GM23338 (cell line): ENCODE results near the gene PAIP1. TPM values are rescaled to one million over a fixed set of nuclear protein-coding genes. Genes with fewer than 3 reads are reported as not detected.

Experiments
- ATAC-seq: fragments of 200-7000 bp; cut with Tn5 transposase; 3 replicates; pipeline ENCODE4 v1.9.1; 2020
- DNase-seq: peaks from one replicate; pipeline ENCODE4 v3.0.0-alpha.2; 2015; ENCODE audit warnings: low spot score
- H2AFZ ChIP-seq: fragments of 200-600 bp; sonication (generic); 2 replicates; pipeline ENCODE4 v1.8.0; 2016; ENCODE audit warnings: antibody characterized with exemption, mild to moderate bottlenecking, moderate library complexity
- H3F3A ChIP-seq: fragments of 200-600 bp; sonication (generic); replicated peaks from 2 replicates; pipeline ENCODE4 v1.8.0; 2017; ENCODE audit warnings: antibody characterized with exemption, mixed run types, low read depth
- H3K27ac ChIP-seq: fragments of 200-600 bp; sonication (generic); 2 replicates; pipeline ENCODE4 v1.6.1; 2016; ENCODE audit warnings: low read depth
- H3K27me3 ChIP-seq: fragments of 200-600 bp; sonication (generic); 2 replicates; pipeline ENCODE4 v1.8.0; 2016; ENCODE audit warnings: mild to moderate bottlenecking, mixed run types, moderate library complexity; ENCODE audit not compliant: insufficient read depth
- H3K36me3 ChIP-seq: fragments of 200-600 bp; sonication (generic); 2 replicates; pipeline ENCODE4 v1.8.0; 2016; ENCODE audit warnings: mild to moderate bottlenecking; ENCODE audit not compliant: insufficient read depth
- H3K4me1 ChIP-seq: fragments of 200-600 bp; sonication (generic); 2 replicates; pipeline ENCODE4 v1.8.0; 2016; ENCODE audit warnings: mild to moderate bottlenecking, moderate library complexity; ENCODE audit not compliant: insufficient read depth
- H3K4me2 ChIP-seq: fragments of 200-600 bp; sonication (generic); 2 replicates; pipeline ENCODE4 v1.7.1; 2017; ENCODE audit warnings: mixed run types
- H3K4me3 ChIP-seq: fragments of 200-600 bp; sonication (generic); 2 replicates; pipeline ENCODE4 v1.6.1; 2016; ENCODE audit warnings: mixed run types
- H3K79me2 ChIP-seq: fragments of 200-600 bp; sonication (generic); replicated peaks from 2 replicates; pipeline ENCODE4 v1.8.0; 2017; ENCODE audit warnings: mild to moderate bottlenecking; ENCODE audit not compliant: insufficient read depth
- H3K9me2 ChIP-seq: fragments of 200-600 bp; sonication (generic); 2 replicates; pipeline ENCODE4 v1.8.0; 2017; ENCODE audit not compliant: insufficient read depth
- H4K20me1 ChIP-seq: fragments of 200-600 bp; sonication (generic); replicated peaks from 2 replicates; pipeline ENCODE4 v1.8.0; 2017; ENCODE audit warnings: mild to moderate bottlenecking; ENCODE audit not compliant: insufficient read depth
- H3K27ac Mint-ChIP-seq: 2 replicates; pipeline ENCODE4 v1.8.0; 2020; ENCODE audit warnings: inconsistent platforms, mild to moderate bottlenecking, moderate library complexity, mixed read lengths
- H3K27me3 Mint-ChIP-seq: 3 replicates; pipeline ENCODE4 v1.8.0; 2022; ENCODE audit warnings: low read depth, mild to moderate bottlenecking, moderate library complexity, mixed read lengths, inconsistent platforms; ENCODE audit not compliant: insufficient read depth, poor library complexity
- H3K36me3 Mint-ChIP-seq: 3 replicates; pipeline ENCODE4 v1.8.0; 2021; ENCODE audit warnings: low read depth, mild to moderate bottlenecking, inconsistent platforms, moderate library complexity, mixed read lengths
- H3K4me1 Mint-ChIP-seq: 3 replicates; pipeline ENCODE4 v1.8.0; 2020; ENCODE audit warnings: mild to moderate bottlenecking, inconsistent platforms, mixed read lengths
- H3K4me3 Mint-ChIP-seq: 3 replicates; pipeline ENCODE4 v1.8.0; 2021; ENCODE audit warnings: moderate library complexity, mild to moderate bottlenecking, inconsistent platforms, mixed read lengths
- H3K9me3 Mint-ChIP-seq: 3 replicates; pipeline ENCODE4 v1.8.0; 2020; ENCODE audit warnings: moderate library complexity, mild to moderate bottlenecking, inconsistent platforms, mixed read lengths
- CREB1 ChIP-seq: fragments of 250-450 bp; sonication (Bioruptor Pico); IDR thresholded peaks from 2 replicates; pipeline ENCODE4 v1.5.0; 2020; ENCODE audit warnings: low read depth, mild to moderate bottlenecking, moderate library complexity
- EZH2 ChIP-seq: fragments of 200-600 bp; sonication (generic); IDR thresholded peaks from one replicate; pipeline ENCODE4 v1.8.0; 2017; ENCODE audit warnings: antibody characterized with exemption, mild to moderate bottlenecking, low read depth; ENCODE audit not compliant: unreplicated experiment
- EZH2phosphoT487 ChIP-seq: fragments of 200-600 bp; sonication (generic); IDR thresholded peaks from one replicate; pipeline ENCODE4 v1.8.1; 2018; ENCODE audit warnings: antibody characterized with exemption; ENCODE audit not compliant: unreplicated experiment
- JUNB ChIP-seq: IDR thresholded peaks from one replicate; pipeline ENCODE4 v1.6.1; 2016; ENCODE audit warnings: antibody characterized with exemption; ENCODE audit not compliant: unreplicated experiment
- NANOG ChIP-seq: IDR thresholded peaks from 2 replicates; pipeline ENCODE4 v1.6.1; 2016; ENCODE audit warnings: antibody characterized with exemption, borderline replicate concordance
- POLR2AphosphoS5 ChIP-seq: IDR thresholded peaks from 2 replicates; pipeline ENCODE4 v1.6.1; 2016; ENCODE audit warnings: antibody characterized with exemption, low read depth
- REST ChIP-seq: IDR thresholded peaks from one replicate; pipeline ENCODE4 v1.6.1; 2018; ENCODE audit warnings: antibody characterized with exemption; ENCODE audit not compliant: unreplicated experiment
- STAT1 ChIP-seq: IDR thresholded peaks from one replicate; pipeline ENCODE4 v1.6.1; 2016; ENCODE audit warnings: antibody characterized with exemption; ENCODE audit not compliant: unreplicated experiment
- ZNF114 ChIP-seq: fragments of 250-450 bp; sonication (Bioruptor Pico); IDR thresholded peaks from 2 replicates; pipeline ENCODE4 v1.5.0; 2020; ENCODE audit warnings: mild to moderate bottlenecking, moderate library complexity
- ZNF331 ChIP-seq: fragments of 250-450 bp; sonication (Bioruptor Pico); IDR thresholded peaks from 2 replicates; pipeline ENCODE4 v1.5.0; 2020; ENCODE audit warnings: low read depth, mild to moderate bottlenecking, moderate library complexity
- ZNF462 ChIP-seq: fragments of 250-450 bp; sonication (Bioruptor Pico); IDR thresholded peaks from 2 replicates; pipeline ENCODE4 v1.5.0; 2020; ENCODE audit warnings: mild to moderate bottlenecking, moderate library complexity
- polyA plus RNA-seq: library from polyadenylated mRNA; unstranded; fragments of >200 nt; fragmentation: Nextera tagmentation; extraction: Ambion mirVana; gene quantifications from 2 replicates; pipeline ENCODE4 v1.2.1, GENCODE V29; 2016
- total RNA-seq: library from RNA; depleted of rRNA; stranded (reverse); fragments of >200 nt; shearing (Covaris generic); gene quantifications from 2 replicates; pipeline ENCODE4 v1.2.3, GENCODE V29; 2014
- TF ChIP-seq, protein P1 (sequence below): IDR thresholded peaks from 2 replicates; pipeline ENCODE4 v1.6.1; 2016; ENCODE audit warnings: antibody characterized with exemption
- TF ChIP-seq, protein P2 (sequence below), 2 experiments: fragments of 200-600 bp in 1 of 2; sonication (generic) in 1 of 2; conservative IDR thresholded peaks; 2 replicates each; pipeline versions ENCODE4 v1.5.1 to v1.6.1; 2016 to 2017; ENCODE audit warnings: antibody characterized with exemption in 2 of 2, low read depth in 2 of 2, mild to moderate bottlenecking in 2 of 2, moderate library complexity in 1 of 2

The PAIP1 gene
- total and polyA plus RNA-seq, 2 experiments from 2014 or later, result 108 to 140 TPM

DNA sequence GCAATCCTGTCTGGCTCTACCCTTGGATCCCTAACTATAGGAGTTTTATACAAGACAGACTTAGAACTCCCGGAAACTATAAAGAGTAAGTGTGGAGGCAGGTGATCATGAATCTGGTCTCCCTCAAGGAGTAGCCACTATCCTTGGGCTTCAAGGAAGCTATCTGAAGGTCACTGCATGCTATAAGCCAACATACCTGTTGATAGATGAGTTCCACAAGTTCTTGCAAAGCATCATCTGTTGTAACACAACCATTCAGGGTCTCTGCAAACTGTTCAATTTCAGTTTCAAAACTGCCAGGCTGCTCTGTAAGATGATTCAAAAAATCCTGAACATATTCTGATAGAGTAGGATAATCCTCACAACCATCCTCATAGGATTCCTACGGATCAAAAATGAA, 9.3 kb downstream of the PAIP1 start:
- H3K27ac Mint-ChIP-seq, result no peak overlapping the region
- Histone ChIP-seq H2AFZ (no peak overlapping the region), H3K4me1 (peaks cover 4% of the 10 kb centered on the region; the same call in 1 of the 2 replicates), H3K9me2 (no peaks in the 10 kb centered on the region), H3K27ac (no peak overlapping the region), H3F3A (no peaks in the 10 kb centered on the region), H3K4me2 (no peak overlapping the region), H3K27me3 (no peaks in the 10 kb centered on the region), H4K20me1 (peaks cover 40% of the 10 kb centered on the region), H3K4me3 (no peak overlapping the region), H3K36me3 (peaks cover 46% of the 10 kb centered on the region), H3K79me2 (peaks cover 85% of the 10 kb centered on the region)
- no peak for DNase-seq
- no peak overlapping the region for H3K4me3 Mint-ChIP-seq
- no peaks in the 10 kb centered on the region for H3K27me3 Mint-ChIP-seq
- no peaks in the 10 kb centered on the region; the same call in 2 of the 3 replicates for H3K4me1 Mint-ChIP-seq
- no peak for TF ChIP-seq ZNF331 (CRISPR knock-in tag)
- no peak for TF ChIP-seq EZH2
- no peak for TF ChIP-seq JUNB
- no peak for TF ChIP-seq ZNF114 (CRISPR knock-in tag)
- TF ChIP-seq, protein P1, sequence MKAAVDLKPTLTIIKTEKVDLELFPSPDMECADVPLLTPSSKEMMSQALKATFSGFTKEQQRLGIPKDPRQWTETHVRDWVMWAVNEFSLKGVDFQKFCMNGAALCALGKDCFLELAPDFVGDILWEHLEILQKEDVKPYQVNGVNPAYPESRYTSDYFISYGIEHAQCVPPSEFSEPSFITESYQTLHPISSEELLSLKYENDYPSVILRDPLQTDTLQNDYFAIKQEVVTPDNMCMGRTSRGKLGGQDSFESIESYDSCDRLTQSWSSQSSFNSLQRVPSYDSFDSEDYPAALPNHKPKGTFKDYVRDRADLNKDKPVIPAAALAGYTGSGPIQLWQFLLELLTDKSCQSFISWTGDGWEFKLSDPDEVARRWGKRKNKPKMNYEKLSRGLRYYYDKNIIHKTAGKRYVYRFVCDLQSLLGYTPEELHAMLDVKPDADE, result no peak
- no peak for TF ChIP-seq CREB1 (CRISPR knock-in tag)
- no peak for TF ChIP-seq EZH2phosphoT487
- TF ChIP-seq NANOG, result no peak
- no peak for TF ChIP-seq POLR2AphosphoS5
- TF ChIP-seq STAT1, result no peak
- no peak for TF ChIP-seq ZNF462 (CRISPR knock-in tag)
- TF ChIP-seq REST, result no peak
- TF ChIP-seq, protein P2, sequence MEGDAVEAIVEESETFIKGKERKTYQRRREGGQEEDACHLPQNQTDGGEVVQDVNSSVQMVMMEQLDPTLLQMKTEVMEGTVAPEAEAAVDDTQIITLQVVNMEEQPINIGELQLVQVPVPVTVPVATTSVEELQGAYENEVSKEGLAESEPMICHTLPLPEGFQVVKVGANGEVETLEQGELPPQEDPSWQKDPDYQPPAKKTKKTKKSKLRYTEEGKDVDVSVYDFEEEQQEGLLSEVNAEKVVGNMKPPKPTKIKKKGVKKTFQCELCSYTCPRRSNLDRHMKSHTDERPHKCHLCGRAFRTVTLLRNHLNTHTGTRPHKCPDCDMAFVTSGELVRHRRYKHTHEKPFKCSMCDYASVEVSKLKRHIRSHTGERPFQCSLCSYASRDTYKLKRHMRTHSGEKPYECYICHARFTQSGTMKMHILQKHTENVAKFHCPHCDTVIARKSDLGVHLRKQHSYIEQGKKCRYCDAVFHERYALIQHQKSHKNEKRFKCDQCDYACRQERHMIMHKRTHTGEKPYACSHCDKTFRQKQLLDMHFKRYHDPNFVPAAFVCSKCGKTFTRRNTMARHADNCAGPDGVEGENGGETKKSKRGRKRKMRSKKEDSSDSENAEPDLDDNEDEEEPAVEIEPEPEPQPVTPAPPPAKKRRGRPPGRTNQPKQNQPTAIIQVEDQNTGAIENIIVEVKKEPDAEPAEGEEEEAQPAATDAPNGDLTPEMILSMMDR (conservative IDR thresholded peaks at IDR 0.05; ENCODE audit: low read depth in 2 of 2), result no peak
- H3K9me3 Mint-ChIP-seq, result no peaks in the 10 kb centered on the region
- peaks cover 65% of the 10 kb centered on the region for H3K36me3 Mint-ChIP-seq
- ATAC-seq, result no peak
